Pancreas (tissue), 10 donors: ENCODE data around the gene ZNF697. TPM values are rescaled to one million over a fixed set of nuclear protein-coding genes. Genes with fewer than 3 reads are reported as not detected.

ENCODE experiments used
- ATAC-seq, 4 donors: fragments of 200-7000 bp; cut with Tn5 transposase; one replicate each; pipeline versions ENCODE4 v1.8.0 to v1.9.1; 2020; ENCODE audit warnings: mild to moderate bottlenecking in 4 of 4, moderate library complexity in 4 of 4
- DNase-seq, 6 donors: peaks; one replicate each; pipeline ENCODE4 v3.0.0-alpha.2; 2020
- FAIRE-seq: peaks from 2 replicates; lab custom pipeline; 2012; peaks lifted over from hg19 to GRCh38; lab: Jason Lieb, UNC
- H3K27ac ChIP-seq, 4 donors: fragments of 200-600 bp; sonication (generic); 1 replicate in 3 of 4; 2 replicates in 1 of 4; pipeline versions ENCODE4 v1.5.0 to v1.8.0; 2020
- H3K27me3 ChIP-seq, 4 donors: fragments of 200-600 bp; one replicate each; pipeline ENCODE4 v1.8.0; 2021
- H3K36me3 ChIP-seq, 3 donors: fragments of 200-600 bp; sonication (generic) in 1 of 3; one replicate each; pipeline versions ENCODE4 v1.5.0 to v1.8.0; 2020 to 2021
- H3K4me1 ChIP-seq, 3 donors: fragments of 200-600 bp; one replicate each; pipeline ENCODE4 v1.8.0; 2021
- H3K4me3 ChIP-seq, 4 donors: fragments of 200-600 bp; sonication (generic) in 2 of 4; one replicate each; pipeline versions ENCODE4 v1.5.0 to v1.8.0; 2020 to 2021
- H3K9me3 ChIP-seq, 4 donors: fragments of 200-600 bp; one replicate each; pipeline ENCODE4 v1.8.0; 2021
- CTCF ChIP-seq, 4 donors: fragments of 200-600 bp; sonication (generic) in 3 of 4; IDR thresholded peaks; one replicate each; pipeline versions ENCODE4 v1.5.0 to v1.8.0; 2021; ENCODE audit warnings: antibody characterized with exemption in 4 of 4
- WGBS, 2 donors: extraction: QIAGEN DNeasy Blood & Tissue Kit; methylation state at CpG; one replicate each; pipeline ENCODE4 v1.1.7; 2013; 5-methylcytosine and 5-hydroxymethylcytosine counted together
- intact Hi-C, 3 donors: fragments of 100-400 bp; cut with DNase I; formaldehyde crosslinking; loops; one replicate each; pipeline versions ENCODE4 v1.11.1 to v1.14.2; 2022
- polyA plus RNA-seq, 2 donors: library from polyadenylated mRNA; stranded (reverse); fragments of 200-250 nt; gene quantifications; one replicate each; pipeline ENCODE4 v1.2.3, GENCODE V29; 2013
- total RNA-seq, 6 donors: library from RNA; stranded (reverse); fragmentation: NEBNext Ultra II Directional in 4 of 6; extraction: Animal tissue kit (Norgen Biotek cat#: 25700) in 4 of 6; gene quantifications; one replicate each; pipeline versions ENCODE4 v1.2.1 to v1.2.4, GENCODE V29; 2021 to 2023
- donor health status: healthy with polysubstance abuse.
- donor health status: DM: no; HTN: no; CAD: no; lungs with moderate emphysema.
- donor health status: DM: no; HTN: no; CAD: no.
- donor health status: control.
- donor health status: control.
- donor health status: Bipolar disorder and iron deficiency.
- donor health status: DM: yes; HTN: yes; CAD: no.
- donor health status: DM: no; HTN: no; CAD: no.
- donor health status: DM: no; HTN: no; CAD: no.
- donor health status: DM: yes; HTN: yes; CAD: no.

ZNF697 gene
- total and polyA plus RNA-seq, 8 donors: 1.3 to 5.9 (median 3.1) TPM

GRCh38 chr1:119632103-119632490 is 16.0 kb downstream of the ZNF697 start:
- WGBS, 2 donors: 42 to 44% methylated on average over 5 of the region's 5 CpGs
- FAIRE-seq: no peak
- no peaks in the 10 kb centered on the region for H3K27me3 ChIP-seq
- intact Hi-C loops: no loop called here
- ATAC-seq: peak; percentile 17 to 26 (median 23)
- peak overlapping the region in 1 of 4 donors; percentile 42 for H3K4me3 ChIP-seq
- no peaks in the 10 kb centered on the region for H3K36me3 ChIP-seq
- peaks cover 7 to 24% (median 9%) of the 10 kb centered on the region in 3 donors for H3K4me1 ChIP-seq
- H3K27ac ChIP-seq: peak overlapping the region; percentile 49 to 73 (median 62)
- peak in 1 of 6 donors; percentile 27 for DNase-seq
- no peaks in the 10 kb centered on the region for H3K9me3 ChIP-seq
- TF ChIP-seq CTCF (IDR thresholded peaks at IDR 0.05): no peak

- 8 to 16% methylated on average over 23 to 37 of the region's 37 CpGs for WGBS, 2 donors
- TF ChIP-seq CTCF (IDR thresholded peaks at IDR 0.05): no peak
- Histone ChIP-seq H3K4me3 (peak overlapping the region; percentile 11 to 42 (median 24)), H3K27ac (peak overlapping the region; percentile 49 to 73 (median 62)), H3K9me3 (no peaks in the 10 kb centered on the region), H3K4me1 (peaks cover 7 to 24% (median 9%) of the 10 kb centered on the region in 3 donors), H3K36me3 (no peaks in the 10 kb centered on the region), H3K27me3 (no peaks in the 10 kb centered on the region)
- peak; percentile 81 to 95 (median 90) for DNase-seq
- peak; percentile 92 to 96 (median 94) for ATAC-seq
- intact Hi-C loops: no loop called here
- no peak for FAIRE-seq
These were observed 16.5 kb downstream of the ZNF697 start for GRCh38 chr1:119631433-119632102.

GRCh38 chr1:119631086-119631432 is 17.0 kb downstream of the ZNF697 start:
- Histone ChIP-seq H3K9me3 (no peaks in the 10 kb centered on the region), H3K4me1 (peaks cover 7 to 24% (median 9%) of the 10 kb centered on the region in 3 donors), H3K4me3 (peak overlapping the region; percentile 11 to 42 (median 24)), H3K36me3 (no peaks in the 10 kb centered on the region), H3K27ac (peak overlapping the region; percentile 49 to 73 (median 62)), H3K27me3 (no peaks in the 10 kb centered on the region)
- ATAC-seq (peak in 3 of 4 donors; percentile 17 to 34 (median 25)), FAIRE-seq (no peak), DNase-seq (no peak)
- whole genome bisulfite sequencing, 2 donors: 17 to 37% methylated on average over 17 of the region's 17 CpGs
- no peak for TF ChIP-seq CTCF (IDR thresholded peaks at IDR 0.05)
- intact Hi-C loops: no loop called here

GRCh38 chr1:119626841-119627240 is 21.2 kb downstream of the ZNF697 start:
- 43 to 50% methylated on average over 3 of the region's 3 CpGs for WGBS, 2 donors
- FAIRE-seq: no peak

More at GRCh38 chr1:119626841-119627240, 21.2 kb downstream of the ZNF697 start:
- no peaks in the 10 kb centered on the region for H3K27me3 ChIP-seq
- no peak for ATAC-seq
- H3K36me3 ChIP-seq: peaks cover 0 to 18% (median 3%) of the 10 kb centered on the region in 3 donors
- H3K9me3 ChIP-seq: no peaks in the 10 kb centered on the region
- intact Hi-C loops: no loop called here
- peaks cover 6 to 13% (median 9%) of the 10 kb centered on the region in 3 donors for H3K4me1 ChIP-seq
- H3K27ac ChIP-seq: no peak overlapping the region
- TF ChIP-seq CTCF (IDR thresholded peaks at IDR 0.05): no peak
- H3K4me3 ChIP-seq: no peak overlapping the region
- DNase-seq: no peak
